BLaER1 treated with 17β-estradiol and CSF1 and Interleukin-3, amounts not matched to agents 10 nM and 100 nM (cell line): ENCODE measurements around the gene IGF2BP2.
"Not testable (repeated sequence)": the region's sequence is repeated elsewhere in the genome, so short reads cannot be mapped to it uniquely, and the experiment has no call there.

ENCODE experiments used
- H3K27ac ChIP-seq, 11 experiments: shearing (Covaris generic); formaldehyde crosslinking; 2 replicates each; pipeline ENCODE4 v1.8.1; 2022
- H3K27me3 ChIP-seq, 11 experiments: shearing (Covaris generic); formaldehyde crosslinking; 2 replicates each; pipeline ENCODE4 v1.8.1; 2022
- H3K36me3 ChIP-seq, 11 experiments: shearing (Covaris generic); formaldehyde crosslinking; 2 replicates each; pipeline ENCODE4 v1.8.1; 2022
- H3K4me1 ChIP-seq, 10 experiments: shearing (Covaris generic); formaldehyde crosslinking; 2 replicates each; pipeline ENCODE4 v1.8.1; 2022
- H3K4me2 ChIP-seq, 11 experiments: shearing (Covaris generic); formaldehyde crosslinking; 2 replicates each; pipeline ENCODE4 v1.8.1; 2022
- H3K4me3 ChIP-seq, 10 experiments: shearing (Covaris generic); formaldehyde crosslinking; 2 replicates each; pipeline ENCODE4 v1.8.1; 2022
- H3K9ac ChIP-seq, 11 experiments: shearing (Covaris generic); formaldehyde crosslinking; 2 replicates each; pipeline ENCODE4 v1.8.1; 2022
- H3K9me3 ChIP-seq, 11 experiments: shearing (Covaris generic); formaldehyde crosslinking; replicated peaks in 1 of 11; 2 replicates each; pipeline ENCODE4 v1.8.1; 2022
- H4K20me1 ChIP-seq, 11 experiments: shearing (Covaris generic); formaldehyde crosslinking; 2 replicates each; pipeline ENCODE4 v1.8.1; 2022
- Cebpa-rat ChIP-seq, 11 experiments: shearing (Covaris generic); IDR thresholded peaks; 2 replicates each; pipeline ENCODE4 v1.8.1; 2022

The IGF2BP2 gene

DNA sequence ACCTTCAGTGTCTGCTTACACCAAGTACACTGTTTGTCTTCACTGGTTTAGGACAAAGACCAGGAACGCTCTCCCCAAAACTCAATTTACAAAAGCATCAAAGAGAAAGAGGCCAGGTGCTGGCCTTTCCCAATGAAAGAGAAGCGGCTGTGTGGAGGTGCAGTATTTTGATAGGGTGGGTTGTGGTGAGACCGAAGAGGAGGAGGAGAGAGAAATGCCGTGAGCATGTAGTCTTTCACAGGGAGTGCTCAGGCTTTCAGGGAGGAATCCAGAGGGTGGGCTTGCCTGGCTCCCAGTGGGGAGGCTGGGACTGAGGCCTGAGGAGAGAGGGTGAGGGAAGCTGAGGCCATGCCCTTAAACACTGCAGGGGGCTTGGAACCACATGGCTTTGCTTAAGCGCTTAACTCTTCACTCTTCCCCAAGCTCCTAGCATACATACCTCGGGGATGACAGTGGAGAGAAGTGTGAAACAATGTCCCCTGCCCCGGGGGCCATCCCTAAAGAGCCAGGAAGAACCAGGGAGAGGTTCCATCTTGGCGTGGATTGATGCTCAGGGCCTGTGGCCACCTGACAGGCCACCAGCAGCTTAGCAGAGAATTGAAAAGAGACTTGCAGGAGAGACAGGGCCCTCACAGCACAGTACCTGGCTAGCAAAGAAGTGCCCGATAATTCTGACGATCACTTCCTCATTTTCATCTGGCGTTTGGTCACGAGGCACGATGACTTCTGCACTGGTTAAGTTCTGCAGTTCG, 178.3 kb downstream of the IGF2BP2 start:
- H3K4me3 ChIP-seq = no peak overlapping the region
- H4K20me1 ChIP-seq = no peaks in the 10 kb centered on the region
- no peak overlapping the region for H3K27ac ChIP-seq
- no peaks in the 10 kb centered on the region for H3K9me3 ChIP-seq
- 0 out of 20 replicates have a peak, but pooled peaks cover 0 to 3% (median 0%) of the 10 kb centered on the region in 10 experiments for H3K4me1 ChIP-seq
- no peak for TF ChIP-seq Cebpa-rat (IDR thresholded peaks at IDR 0.05)
- H3K9ac ChIP-seq = no peak overlapping the region
- H3K36me3 ChIP-seq = no peaks in the 10 kb centered on the region
- 0 out of 22 replicates have a peak overlapping the region, but pooled peaks of 1 of the 11 experiments have one; percentile 18 for H3K4me2 ChIP-seq
- H3K27me3 ChIP-seq = no peaks in the 10 kb centered on the region

DNA sequence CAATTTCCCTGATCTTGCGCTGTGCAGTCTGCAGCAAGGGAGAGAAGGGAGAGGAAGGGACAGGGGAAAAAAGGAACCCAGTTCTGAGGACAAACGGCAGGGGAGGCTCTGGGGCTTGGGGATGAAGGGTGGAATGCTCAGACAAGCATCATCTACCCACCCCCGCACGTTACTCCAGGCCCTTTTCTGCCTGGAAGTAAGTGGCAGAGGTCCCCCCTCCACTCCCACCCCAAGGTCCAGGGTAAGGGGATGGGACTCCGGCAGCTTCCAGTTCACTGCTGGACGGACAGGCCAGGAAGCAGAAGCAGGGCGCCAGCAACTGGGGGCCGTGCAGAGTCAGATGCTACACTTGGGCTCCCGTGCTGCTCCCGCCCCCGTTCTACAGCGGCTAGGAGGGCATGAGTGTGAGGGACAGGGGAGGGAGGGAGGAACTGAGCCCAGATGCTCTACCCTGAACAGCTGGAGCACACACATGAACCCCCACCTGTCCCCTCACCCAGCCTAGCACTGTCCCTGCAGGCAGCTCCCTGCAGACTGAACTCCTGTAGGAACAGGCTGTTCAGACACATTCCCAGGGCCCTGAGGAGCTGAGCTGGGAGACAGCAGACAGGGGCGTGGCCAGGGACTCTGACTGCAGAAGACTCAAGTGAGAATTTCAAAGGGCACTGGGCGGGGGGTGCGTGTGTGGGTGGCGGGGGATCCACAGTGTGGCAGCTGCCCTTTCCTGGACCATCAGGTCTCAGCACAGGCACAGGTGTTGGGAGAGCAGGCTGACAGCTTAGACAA, 179.1 kb downstream of the IGF2BP2 start:
- Histone ChIP-seq H3K4me3 (no peak overlapping the region), H3K9me3 (no peaks in the 10 kb centered on the region), H4K20me1 (no peaks in the 10 kb centered on the region), H3K4me2 (no peak overlapping the region), H3K27ac (no peak overlapping the region), H3K9ac (no peak overlapping the region), H3K27me3 (no peaks in the 10 kb centered on the region), H3K36me3 (no peaks in the 10 kb centered on the region), H3K4me1 (0 out of 20 replicates have a peak, but pooled peaks cover 0 to 3% (median 0%) of the 10 kb centered on the region in 10 experiments)
- TF ChIP-seq Cebpa-rat (IDR thresholded peaks at IDR 0.05) = no peak

DNA sequence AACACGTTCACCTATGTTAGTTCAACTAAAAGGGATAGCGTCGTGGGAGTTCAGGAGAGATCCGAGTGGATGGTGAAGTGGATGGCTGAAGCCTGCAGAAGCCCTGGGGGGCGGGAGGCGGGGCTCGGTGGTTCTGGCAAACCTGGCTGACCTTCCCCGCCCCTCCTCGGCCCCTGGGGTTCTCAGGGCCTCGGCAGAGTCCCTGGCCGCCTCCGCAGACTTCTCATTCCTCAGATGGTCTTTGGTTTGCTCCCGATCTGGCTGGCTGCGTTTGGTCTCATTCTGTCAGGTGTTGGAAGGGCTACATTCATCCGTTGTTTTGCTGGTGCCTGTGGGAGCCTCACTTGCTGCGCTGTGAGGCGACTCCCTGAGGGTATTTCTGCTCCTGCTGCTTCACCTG, 179.7 kb downstream of the IGF2BP2 start:
- not testable (repeated sequence) for H4K20me1 ChIP-seq, H3K9me3 ChIP-seq, H3K27ac ChIP-seq, H3K36me3 ChIP-seq, H3K9ac ChIP-seq, H3K4me1 ChIP-seq, H3K4me3 ChIP-seq, H3K27me3 ChIP-seq, H3K4me2 ChIP-seq

DNA sequence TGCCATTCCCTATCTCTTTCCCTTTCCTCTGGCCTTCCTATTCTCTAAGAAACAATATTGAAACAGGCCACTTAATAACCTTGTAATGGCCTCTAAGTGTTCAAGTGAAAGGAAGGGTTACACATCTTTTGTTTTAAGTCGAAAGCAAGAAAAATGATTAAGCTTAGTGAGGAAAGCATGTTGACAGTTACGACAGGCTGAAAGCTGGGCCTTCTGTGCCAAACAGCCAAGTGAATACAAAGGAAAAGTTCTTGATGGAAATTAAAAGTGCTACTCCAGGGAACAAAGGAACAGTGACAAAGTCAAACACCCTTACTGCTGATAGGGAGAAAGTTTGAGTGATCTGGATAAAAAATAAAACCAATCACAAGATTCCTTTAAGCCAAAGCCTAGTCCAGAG, 184.5 kb downstream of the IGF2BP2 start:
- Histone ChIP-seq H3K4me1 (peaks cover 0 to 16% (median 5%) of the 10 kb centered on the region in 10 experiments; a peak in 11 of 20 replicates), H3K36me3 (no peaks in the 10 kb centered on the region), H4K20me1 (no peaks in the 10 kb centered on the region), H3K27ac (no peak overlapping the region), H3K4me2 (no peak overlapping the region), H3K9ac (no peak overlapping the region), H3K27me3 (no peaks in the 10 kb centered on the region), H3K9me3 (no peaks in the 10 kb centered on the region), H3K4me3 (no peak overlapping the region)
- TF ChIP-seq Cebpa-rat (IDR thresholded peaks at IDR 0.05) = no peak

DNA sequence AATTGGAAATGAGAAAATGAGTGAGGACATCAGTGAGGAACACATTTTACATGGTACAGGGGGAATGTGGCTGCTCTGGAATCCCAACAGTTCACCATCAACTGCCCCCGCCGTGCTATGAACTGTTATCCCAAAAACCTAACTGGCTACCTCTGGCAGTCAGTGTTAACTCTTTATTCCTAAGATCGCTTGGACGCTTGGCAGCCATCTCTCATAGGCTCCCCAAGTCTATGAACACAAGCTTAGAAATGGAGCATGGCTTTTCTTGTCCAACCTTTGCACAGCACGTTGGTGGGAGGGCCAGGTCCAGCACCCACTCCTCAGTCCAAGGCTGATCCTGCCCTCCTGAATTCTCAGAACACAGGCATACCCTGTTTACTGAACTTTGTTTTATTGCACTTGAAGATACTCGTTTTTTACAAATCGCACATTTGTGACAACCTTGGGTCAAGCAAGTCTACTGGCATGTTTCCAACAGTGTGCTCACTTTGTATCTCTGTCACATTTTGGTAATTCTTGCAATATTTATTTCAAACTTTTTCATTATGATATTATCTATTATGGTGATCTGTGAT, 185.1 kb downstream of the IGF2BP2 start:
- H3K27ac ChIP-seq = no peak overlapping the region

DNA sequence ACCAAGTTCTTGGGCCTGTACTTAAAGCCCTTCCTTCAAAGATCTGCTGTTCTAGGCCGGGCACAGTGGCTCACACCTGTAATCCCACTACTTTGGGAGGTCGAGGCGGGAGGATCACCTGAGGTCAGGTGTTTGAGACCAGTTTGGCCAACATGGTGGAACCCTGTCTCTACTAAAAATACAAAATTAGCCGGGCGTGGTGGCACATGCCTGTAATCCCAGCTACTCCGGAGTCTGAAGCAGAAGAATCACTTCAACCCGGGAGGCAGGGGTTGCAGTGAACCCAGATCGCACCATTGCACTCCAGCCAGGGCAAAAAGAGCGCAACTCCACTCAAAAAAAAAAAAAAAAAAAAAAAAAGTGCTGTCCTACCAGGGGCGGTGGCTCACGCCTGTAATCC, 186.2 kb downstream of the IGF2BP2 start:
- H3K4me1 ChIP-seq = peaks cover 0 to 25% (median 10%) of the 10 kb centered on the region in 10 experiments; a peak in 11 of 20 replicates
- H3K36me3 ChIP-seq, H3K9me3 ChIP-seq, H4K20me1 ChIP-seq, H3K9ac ChIP-seq, H3K4me2 ChIP-seq, H3K27me3 ChIP-seq, H3K4me3 ChIP-seq, H3K27ac ChIP-seq: not testable (repeated sequence)

More for the DNA sequence above, 185.1 kb downstream of the IGF2BP2 start:
- H3K9me3 ChIP-seq = no peaks in the 10 kb centered on the region
- peaks cover 0 to 22% (median 9%) of the 10 kb centered on the region in 10 experiments; a peak in 11 of 20 replicates for H3K4me1 ChIP-seq
- H3K27me3 ChIP-seq = no peaks in the 10 kb centered on the region
- no peak overlapping the region for H3K4me2 ChIP-seq
- no peak overlapping the region for H3K9ac ChIP-seq
- no peaks in the 10 kb centered on the region for H4K20me1 ChIP-seq
- no peaks in the 10 kb centered on the region for H3K36me3 ChIP-seq
- H3K4me3 ChIP-seq = no peak overlapping the region
- no peak for TF ChIP-seq Cebpa-rat (IDR thresholded peaks at IDR 0.05)

DNA sequence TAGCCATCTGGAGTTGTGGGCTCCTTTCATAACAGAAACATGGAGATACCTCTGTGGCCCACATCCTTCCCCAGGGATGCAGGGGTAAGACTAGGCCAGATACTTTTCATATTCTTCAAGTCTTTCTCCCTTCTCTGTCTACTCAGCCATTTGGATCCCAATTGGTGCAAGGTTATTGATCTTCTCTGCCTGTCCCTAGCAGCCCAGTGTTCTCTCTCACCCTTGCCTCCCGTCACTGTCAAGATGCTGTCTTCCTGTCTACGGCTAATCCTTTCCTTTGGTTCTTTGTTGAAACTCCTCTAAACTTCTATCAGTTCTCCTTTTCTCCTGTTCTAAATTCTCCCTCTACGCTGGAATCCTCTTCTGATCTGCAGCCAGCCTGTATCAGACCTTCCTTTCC, 187.5 kb downstream of the IGF2BP2 start:
- Histone ChIP-seq H3K4me1 (peaks cover 0 to 25% (median 10%) of the 10 kb centered on the region in 10 experiments; a peak in 11 of 20 replicates), H3K4me2 (peak overlapping the region in 4 of 11 experiments; percentile 7 to 30 (median 18); a peak in 6 of 22 replicates), H3K9me3 (no peaks in the 10 kb centered on the region), H3K9ac (no peak overlapping the region), H3K4me3 (no peak overlapping the region), H4K20me1 (no peaks in the 10 kb centered on the region), H3K27me3 (no peaks in the 10 kb centered on the region), H3K36me3 (no peaks in the 10 kb centered on the region; a peak in 1 of 22 replicates), H3K27ac (no peak overlapping the region)
- TF ChIP-seq Cebpa-rat (IDR thresholded peaks at IDR 0.05) = no peak

DNA sequence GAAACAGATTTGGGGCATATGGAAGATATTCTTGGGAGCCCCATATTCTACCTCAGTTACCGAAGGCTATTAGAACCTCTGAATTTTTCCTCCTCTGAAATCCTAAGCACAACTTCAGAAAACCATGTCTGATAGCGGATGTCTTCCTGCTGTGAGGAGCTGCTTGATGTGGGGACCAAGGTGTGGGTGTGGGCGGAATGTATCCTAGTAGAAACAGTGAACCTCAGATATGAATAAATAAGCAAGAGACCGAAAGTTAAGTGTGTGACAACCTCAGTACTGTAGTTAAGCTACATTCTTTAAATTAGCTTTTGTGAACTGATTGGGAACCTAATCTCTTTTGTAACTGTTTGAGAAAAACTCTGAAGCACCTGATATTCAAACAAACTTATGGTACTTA, 191.8 kb downstream of the IGF2BP2 start:
- no peak overlapping the region for H3K9ac ChIP-seq
- no peak for TF ChIP-seq Cebpa-rat (IDR thresholded peaks at IDR 0.05)

DNA sequence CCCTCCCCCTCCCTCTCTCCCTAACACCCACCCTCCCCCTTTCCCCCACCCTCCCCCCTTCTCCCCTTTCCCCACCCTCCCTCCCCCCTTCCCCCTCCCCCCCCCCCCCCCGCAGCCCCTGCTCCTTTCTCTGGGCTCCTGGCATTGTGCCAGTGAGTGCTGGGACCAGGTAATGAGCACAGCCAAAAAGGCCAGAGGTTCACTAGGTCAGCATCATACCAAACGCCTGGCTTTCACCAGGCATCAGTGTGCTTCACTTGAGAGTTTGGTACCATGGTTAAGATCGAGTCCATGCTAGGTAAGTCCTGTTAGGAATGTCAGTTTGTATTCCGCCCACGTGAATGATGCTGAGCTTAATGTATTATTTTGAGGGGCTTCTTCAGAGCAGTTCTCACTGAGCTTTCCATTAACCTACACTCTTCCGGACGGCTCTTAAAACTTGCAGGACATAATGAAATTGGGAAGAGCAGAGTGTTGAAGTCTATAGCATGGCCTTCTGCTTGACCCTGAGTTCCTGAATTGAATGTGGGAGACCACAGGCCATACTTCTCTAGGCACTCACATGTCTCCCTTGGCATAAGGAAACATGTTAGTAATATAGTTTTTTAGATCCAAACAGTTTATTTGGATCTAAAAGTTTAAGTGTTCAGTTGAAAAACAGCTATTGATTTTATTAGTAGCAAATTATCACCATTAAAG, 193.2 kb downstream of the IGF2BP2 start:
- Histone ChIP-seq H3K27me3 (no peaks in the 10 kb centered on the region), H3K36me3 (peaks cover 30 to 44% (median 40%) of the 10 kb centered on the region in 11 experiments), H4K20me1 (no peaks in the 10 kb centered on the region), H3K9ac (no peak overlapping the region), H3K4me1 (peaks cover 11 to 35% (median 18%) of the 10 kb centered on the region in 10 experiments), H3K4me3 (no peak overlapping the region), H3K9me3 (no peaks in the 10 kb centered on the region), H3K27ac (no peak overlapping the region), H3K4me2 (no peak overlapping the region)
- TF ChIP-seq Cebpa-rat (IDR thresholded peaks at IDR 0.05) = no peak

More for the DNA sequence above, 191.8 kb downstream of the IGF2BP2 start:
- no peaks in the 10 kb centered on the region for H3K27me3 ChIP-seq
- no peak overlapping the region for H3K4me3 ChIP-seq
- H4K20me1 ChIP-seq = no peaks in the 10 kb centered on the region
- no peak overlapping the region for H3K27ac ChIP-seq
- H3K9me3 ChIP-seq = no peaks in the 10 kb centered on the region
- no peak overlapping the region for H3K4me2 ChIP-seq
- H3K4me1 ChIP-seq = peaks cover 11 to 35% (median 21%) of the 10 kb centered on the region in 10 experiments
- H3K36me3 ChIP-seq = peaks cover 18 to 30% (median 26%) of the 10 kb centered on the region in 11 experiments
